Dermis blood vessel endothelial cell (primary cell): ENCODE measurements around the gene TMEM80. TPM values are rescaled to one million over a fixed set of nuclear protein-coding genes. Genes with fewer than 3 reads are reported as not detected.

ENCODE experiments used
- DNase-seq: peaks from one replicate; pipeline ENCODE4 v3.0.0; 2010
- total RNA-seq: library from RNA; depleted of rRNA; stranded (reverse); fragments of >200 nt; gene quantifications from 2 replicates; pipeline ENCODE4 v1.2.3, GENCODE V29; 2014

Gene TMEM80
- total RNA-seq, 1 donor from 2014 or later, result 12.4 TPM

- no peak for DNase-seq
Observed at GRCh38 chr11:701741-702461, 6.3 kb downstream of the TMEM80 start.

GRCh38 chr11:702462-703461, 7.1 kb downstream of the TMEM80 start:
- DNase-seq, result peak; percentile 43

GRCh38 chr11:703506-703905, 7.9 kb downstream of the TMEM80 start:
- DNase-seq, result no peak

- no peak for DNase-seq
Observed at GRCh38 chr11:704228-704674, 8.6 kb downstream of the TMEM80 start.

GRCh38 chr11:704781-705645, 9.4 kb downstream of the TMEM80 start:
- DNase-seq, result no peak

- DNase-seq, result no peak
Observed at GRCh38 chr11:705646-706438, 10.2 kb downstream of the TMEM80 start, which contains the start of gene EPS8L2. Gene EPS8L2, plus strand, starts transcription at chr11:706231. Its CDS starts 3,177 bp downstream, at chr11:709408.

GRCh38 chr11:706439-706956, 10.9 kb downstream of the TMEM80 start:
- no peak for DNase-seq

- DNase-seq, result no peak
Observed at GRCh38 chr11:706957-707816, 11.6 kb downstream of the TMEM80 start.

- no peak for DNase-seq
Observed at GRCh38 chr11:707817-708420, 12.3 kb downstream of the TMEM80 start.

GRCh38 chr11:708511-708910, 12.9 kb downstream of the TMEM80 start:
- DNase-seq, result no peak

- no peak for DNase-seq
Observed at GRCh38 chr11:709109-709997, 13.7 kb downstream of the TMEM80 start.

GRCh38 chr11:714436-714835, 18.8 kb downstream of the TMEM80 start:
- DNase-seq, result no peak

- DNase-seq, result no peak
Observed at GRCh38 chr11:719214-720016, 23.8 kb downstream of the TMEM80 start.

GRCh38 chr11:720017-720641, 24.5 kb downstream of the TMEM80 start:
- DNase-seq, result no peak

GRCh38 chr11:720642-721246, 25.1 kb downstream of the TMEM80 start:
- peak; percentile 64 for DNase-seq

- no peak for DNase-seq
Observed at GRCh38 chr11:721247-721740, 25.7 kb downstream of the TMEM80 start.
